GM12891 (cell line): Measurements from ENCODE around the gene RAB20.

Source experiments
- DNase-seq: peaks from one replicate; pipeline ENCODE4 v3.0.0; 2011; ENCODE audit warnings: low spot score; ENCODE audit not compliant: insufficient read length
- FAIRE-seq: peaks from 2 replicates; lab custom pipeline; 2011; peaks lifted over from hg19 to GRCh38; lab: Jason Lieb, UNC
- PAX5 ChIP-seq: IDR thresholded peaks from 2 replicates; pipeline ENCODE4 v1.6.1; 2011; ENCODE audit warnings: low read length, moderate library complexity, mild to moderate bottlenecking; ENCODE audit not compliant: insufficient read depth, severe bottlenecking
- POLR2A ChIP-seq: IDR thresholded peaks from 2 replicates; pipeline ENCODE4 v1.6.1; 2011; ENCODE audit warnings: low read depth, low read length, control low read depth
- POLR2AphosphoS5 ChIP-seq: IDR thresholded peaks from 2 replicates; pipeline ENCODE4 v1.6.1; 2011; ENCODE audit warnings: low read depth, low read length, control low read depth
- POU2F2 ChIP-seq: IDR thresholded peaks from 2 replicates; pipeline ENCODE4 v1.6.1; 2011; ENCODE audit warnings: low read depth, mild to moderate bottlenecking, control low read depth, low read length, moderate library complexity
- SPI1 ChIP-seq: IDR thresholded peaks from 2 replicates; pipeline ENCODE4 v1.6.1; 2011; ENCODE audit warnings: low read depth, low read length, control low read depth
- TAF1 ChIP-seq: IDR thresholded peaks from 2 replicates; pipeline ENCODE4 v1.6.1; 2011; ENCODE audit warnings: low read depth, low read length, control low read depth

The RAB20 gene

GRCh38 chr13:110555601-110556223 is 5.8 kb downstream of the RAB20 start:
- peak; percentile 56 for FAIRE-seq

GRCh38 chr13:110554946-110555345 is 6.6 kb downstream of the RAB20 start:
- no peak for FAIRE-seq
- no peak for DNase-seq
- TF ChIP-seq POU2F2 (no peak), TAF1 (no peak), POLR2A (no peak), POLR2AphosphoS5 (no peak), PAX5 (no peak), SPI1 (no peak)

More at GRCh38 chr13:110555601-110556223, 5.8 kb downstream of the RAB20 start:
- TF ChIP-seq POLR2AphosphoS5 (no peak), SPI1 (peak; percentile 57)
- DNase-seq, result no peak

- FAIRE-seq, result no peak
- TF ChIP-seq PAX5 (no peak), POU2F2 (no peak)
- DNase-seq, result no peak
Observed at GRCh38 chr13:110554227-110554836, 7.2 kb downstream of the RAB20 start.

- DNase-seq (no peak), FAIRE-seq (no peak)
- no peak for TF ChIP-seq TAF1
- no peak for TF ChIP-seq PAX5
- no peak for TF ChIP-seq POU2F2
- TF ChIP-seq SPI1, result no peak
Observed at GRCh38 chr13:110553417-110553816, 8.1 kb downstream of the RAB20 start.

GRCh38 chr13:110552767-110553166 is 8.8 kb downstream of the RAB20 start:
- TF ChIP-seq POU2F2 (no peak), POLR2AphosphoS5 (no peak), SPI1 (no peak), TAF1 (no peak), PAX5 (no peak), POLR2A (no peak)
- no peak for FAIRE-seq

GRCh38 chr13:110551284-110551683 is 10.2 kb downstream of the RAB20 start:
- TF ChIP-seq POLR2AphosphoS5 (no peak), PAX5 (no peak), SPI1 (no peak), TAF1 (no peak), POLR2A (no peak), POU2F2 (no peak)
- DNase-seq (no peak), FAIRE-seq (no peak)

More at GRCh38 chr13:110552767-110553166, 8.8 kb downstream of the RAB20 start:
- DNase-seq, result no peak

- TF ChIP-seq POLR2A, result no peak
- TF ChIP-seq POLR2AphosphoS5, result no peak
- no peak for TF ChIP-seq PAX5
- no peak for TF ChIP-seq SPI1
- TF ChIP-seq POU2F2, result no peak
- TF ChIP-seq TAF1, result no peak
- FAIRE-seq (no peak), DNase-seq (no peak)
Observed at GRCh38 chr13:110549795-110550160, 11.7 kb downstream of the RAB20 start.

GRCh38 chr13:110548891-110549794 is 12.4 kb downstream of the RAB20 start:
- DNase-seq (no peak), FAIRE-seq (no peak)
- TF ChIP-seq TAF1 (no peak), POLR2AphosphoS5 (no peak), SPI1 (no peak), POU2F2 (no peak), POLR2A (no peak), PAX5 (no peak)

- FAIRE-seq (no peak), DNase-seq (no peak)
- TF ChIP-seq TAF1, result no peak
- no peak for TF ChIP-seq SPI1
- no peak for TF ChIP-seq PAX5
- no peak for TF ChIP-seq POU2F2
- no peak for TF ChIP-seq POLR2A
- TF ChIP-seq POLR2AphosphoS5, result no peak
Observed at GRCh38 chr13:110546926-110547325, 14.6 kb downstream of the RAB20 start.
